B cell (primary cell): ENCODE measurements around the gene ITGA2B.

Source experiments
- EZH2 ChIP-seq: IDR thresholded peaks from 2 replicates; pipeline ENCODE4 v1.6.1; 2012; ENCODE audit warnings: borderline replicate concordance, low read depth, mild to moderate bottlenecking, moderate library complexity, low read length; ENCODE audit not compliant: insufficient read depth, poor library complexity, severe bottlenecking
- TF ChIP-seq, protein P1 (sequence below): fragments of 200-600 bp; IDR thresholded peaks from one replicate; pipeline ENCODE4 v1.8.0; 2022; ENCODE audit warnings: antibody characterized with exemption, mild to moderate bottlenecking

- TF ChIP-seq, protein P1, sequence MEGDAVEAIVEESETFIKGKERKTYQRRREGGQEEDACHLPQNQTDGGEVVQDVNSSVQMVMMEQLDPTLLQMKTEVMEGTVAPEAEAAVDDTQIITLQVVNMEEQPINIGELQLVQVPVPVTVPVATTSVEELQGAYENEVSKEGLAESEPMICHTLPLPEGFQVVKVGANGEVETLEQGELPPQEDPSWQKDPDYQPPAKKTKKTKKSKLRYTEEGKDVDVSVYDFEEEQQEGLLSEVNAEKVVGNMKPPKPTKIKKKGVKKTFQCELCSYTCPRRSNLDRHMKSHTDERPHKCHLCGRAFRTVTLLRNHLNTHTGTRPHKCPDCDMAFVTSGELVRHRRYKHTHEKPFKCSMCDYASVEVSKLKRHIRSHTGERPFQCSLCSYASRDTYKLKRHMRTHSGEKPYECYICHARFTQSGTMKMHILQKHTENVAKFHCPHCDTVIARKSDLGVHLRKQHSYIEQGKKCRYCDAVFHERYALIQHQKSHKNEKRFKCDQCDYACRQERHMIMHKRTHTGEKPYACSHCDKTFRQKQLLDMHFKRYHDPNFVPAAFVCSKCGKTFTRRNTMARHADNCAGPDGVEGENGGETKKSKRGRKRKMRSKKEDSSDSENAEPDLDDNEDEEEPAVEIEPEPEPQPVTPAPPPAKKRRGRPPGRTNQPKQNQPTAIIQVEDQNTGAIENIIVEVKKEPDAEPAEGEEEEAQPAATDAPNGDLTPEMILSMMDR: no peak
- TF ChIP-seq EZH2: no peak
Observed at GRCh38 chr17:44408786-44409185, 19.3 kb upstream of the ITGA2B start.
